HepG2 (cell line): ENCODE data around the gene ZNF618. TPM values are rescaled to one million over a fixed set of nuclear protein-coding genes. Genes with fewer than 3 reads are reported as not detected.
A peak's percentile ranks its signal among the peaks of the same experiment; 100 is the strongest.

ENCODE experiments used
- ATF7-NPFF ChIP-seq: sonication (generic); formaldehyde crosslinking; IDR thresholded peaks from 2 replicates; pipeline ENCODE4 v1.8.1; 2023; ENCODE audit warnings: mild to moderate bottlenecking, low read depth, missing genetic modification reagents, moderate library complexity
- ERF ChIP-seq: IDR thresholded peaks from 2 replicates; pipeline ENCODE4 v1.6.1; 2018; ENCODE audit warnings: missing biosample characterization, missing genetic modification reagents
- GPN1 ChIP-seq: sonication (generic); formaldehyde crosslinking; IDR thresholded peaks from 2 replicates; pipeline ENCODE4 v1.5.1; 2020; ENCODE audit warnings: missing genetic modification reagents, borderline replicate concordance
- HNRNPL ChIP-seq: fragments of 200-400 bp; formaldehyde crosslinking; IDR thresholded peaks from 2 replicates; pipeline ENCODE4 v1.6.1; 2017; ENCODE audit warnings: mild to moderate bottlenecking, low read depth, low read length
- KDM4B ChIP-seq: sonication (generic); formaldehyde crosslinking; IDR thresholded peaks from 2 replicates; pipeline ENCODE4 v1.4.0; 2020; ENCODE audit warnings: missing genetic modification reagents
- PHF5A ChIP-seq: IDR thresholded peaks from one replicate; pipeline ENCODE4 v1.6.1; 2018; ENCODE audit warnings: low read depth, missing genetic modification reagents; ENCODE audit not compliant: unreplicated experiment
- YY1 ChIP-seq: IDR thresholded peaks from 2 replicates; pipeline ENCODE4 v1.6.1; 2011; ENCODE audit warnings: low read length, low read depth, moderate library complexity, mild to moderate bottlenecking; ENCODE audit not compliant: insufficient read depth, insufficient replicate concordance
- ZFAT ChIP-seq: sonication (generic); formaldehyde crosslinking; conservative IDR thresholded peaks from 2 replicates; pipeline ENCODE4 v1.8.1; 2023; ENCODE audit warnings: missing genetic modification reagents, inconsistent platforms
- ZMAT3 ChIP-seq: sonication (generic); formaldehyde crosslinking; conservative IDR thresholded peaks from 2 replicates; pipeline ENCODE4 v1.7.0; 2021; ENCODE audit warnings: missing genetic modification reagents
- ZNF101 ChIP-seq: sonication (generic); formaldehyde crosslinking; IDR thresholded peaks from 2 replicates; pipeline ENCODE4 v1.4.0; 2020; ENCODE audit warnings: mild to moderate bottlenecking, low read depth, missing genetic modification reagents, borderline replicate concordance
- ZNF205 ChIP-seq: IDR thresholded peaks from 2 replicates; pipeline ENCODE4 v1.6.1; 2018; ENCODE audit warnings: missing biosample characterization, missing genetic modification reagents
- ZNF326 ChIP-seq: sonication (generic); formaldehyde crosslinking; IDR thresholded peaks from 2 replicates; pipeline ENCODE4 v1.4.0; 2020; ENCODE audit warnings: missing genetic modification reagents, borderline replicate concordance
- polyA plus RNA-seq, 8 experiments: library from polyadenylated mRNA; depleted of rRNA in 3 of 8; stranded (reverse) in 7 of 8; unstranded in 1 of 8; fragments of >200 nt; fragmentation: Illumina TruSeq in 4 of 8; extraction: Trizol in 4 of 8; gene quantifications; 2 replicates each; pipeline versions ENCODE4 v1.2.1 to v1.2.3, GENCODE V29; 2011 to 2016; ENCODE audit warnings: low read depth in 4 of 8, missing spikeins in 1 of 8, mixed read lengths in 1 of 8; ENCODE audit not compliant: insufficient read depth in 1 of 8
- total RNA-seq, 5 experiments: library from RNA; depleted of rRNA; stranded (reverse); fragments of >200 nt; fragmentation: Illumina TruSeq; extraction: Trizol; gene quantifications; 2 replicates each; pipeline ENCODE4 v1.2.3, GENCODE V29; 2016; ENCODE audit warnings: low read depth in 1 of 5
- TF ChIP-seq, protein P1 (sequence below): sonication (generic); formaldehyde crosslinking; IDR thresholded peaks from 2 replicates; pipeline ENCODE4 v1.4.0; 2020; ENCODE audit warnings: mild to moderate bottlenecking, missing genetic modification reagents
- TF ChIP-seq, protein P2 (sequence below): sonication (generic); formaldehyde crosslinking; IDR thresholded peaks from 2 replicates; pipeline ENCODE4 v1.5.0; 2020; ENCODE audit warnings: mild to moderate bottlenecking, missing genetic modification reagents
- TF ChIP-seq, protein P3 (sequence below): sonication (generic); formaldehyde crosslinking; IDR thresholded peaks from 2 replicates; pipeline ENCODE4 v1.4.0; 2020; ENCODE audit warnings: missing genetic modification reagents; ENCODE audit errors: not compliant biosample characterization
- TF ChIP-seq, protein P4 (sequence below): sonication (generic); formaldehyde crosslinking; IDR thresholded peaks from 2 replicates; pipeline ENCODE4 v1.4.0; 2020; ENCODE audit warnings: low read depth, mild to moderate bottlenecking, missing genetic modification reagents
- TF ChIP-seq, protein P5 (sequence below): IDR thresholded peaks from 2 replicates; pipeline ENCODE4 v1.6.1; 2016; ENCODE audit warnings: low read depth, missing genetic modification reagents, missing compliant biosample characterization

Gene ZNF618
- total and polyA plus RNA-seq, 2 of the 13 experiments (the other 11 are each of a cell fraction or from before 2014, with no cell fraction given), result 0.07 TPM

DNA sequence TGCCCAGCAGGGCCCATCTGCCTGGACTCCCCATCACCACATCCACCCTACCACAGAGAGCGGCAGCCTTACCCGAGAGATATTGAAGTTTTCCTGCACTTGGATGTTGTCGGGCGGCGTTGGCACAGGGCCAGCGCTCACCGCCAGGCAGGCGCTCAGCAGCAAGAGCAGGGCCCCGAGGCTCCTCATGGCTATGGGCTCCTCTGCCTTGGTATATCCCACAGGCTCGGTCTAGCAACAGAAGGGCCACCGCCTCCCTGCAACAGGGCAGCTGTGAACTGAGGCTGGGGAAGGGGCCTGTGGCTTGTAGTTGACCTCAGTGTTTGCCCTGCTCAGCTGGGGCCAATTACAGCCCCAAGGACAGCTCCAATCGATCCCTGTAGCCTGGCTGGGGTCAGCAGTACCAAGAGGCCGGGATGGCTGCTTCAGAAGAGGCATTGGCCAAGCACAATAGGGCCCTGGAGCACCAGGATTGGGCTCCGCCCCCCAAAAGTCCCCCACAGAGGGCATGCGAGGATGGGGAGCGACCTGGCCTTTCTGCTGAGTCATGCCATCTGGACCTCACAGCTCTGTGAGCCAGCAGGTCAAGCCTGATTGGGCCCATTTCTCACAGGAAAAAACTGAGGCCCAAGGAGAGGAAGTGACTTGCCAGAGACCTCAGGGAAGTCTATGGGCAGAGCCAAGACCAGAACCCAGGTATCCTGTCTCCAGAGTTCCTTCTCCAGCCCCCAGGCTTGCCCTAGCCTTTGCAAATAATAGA, 202.1 kb downstream of the ZNF618 start, which contains the start of gene AMBP (continued):
- TF ChIP-seq, protein P1, sequence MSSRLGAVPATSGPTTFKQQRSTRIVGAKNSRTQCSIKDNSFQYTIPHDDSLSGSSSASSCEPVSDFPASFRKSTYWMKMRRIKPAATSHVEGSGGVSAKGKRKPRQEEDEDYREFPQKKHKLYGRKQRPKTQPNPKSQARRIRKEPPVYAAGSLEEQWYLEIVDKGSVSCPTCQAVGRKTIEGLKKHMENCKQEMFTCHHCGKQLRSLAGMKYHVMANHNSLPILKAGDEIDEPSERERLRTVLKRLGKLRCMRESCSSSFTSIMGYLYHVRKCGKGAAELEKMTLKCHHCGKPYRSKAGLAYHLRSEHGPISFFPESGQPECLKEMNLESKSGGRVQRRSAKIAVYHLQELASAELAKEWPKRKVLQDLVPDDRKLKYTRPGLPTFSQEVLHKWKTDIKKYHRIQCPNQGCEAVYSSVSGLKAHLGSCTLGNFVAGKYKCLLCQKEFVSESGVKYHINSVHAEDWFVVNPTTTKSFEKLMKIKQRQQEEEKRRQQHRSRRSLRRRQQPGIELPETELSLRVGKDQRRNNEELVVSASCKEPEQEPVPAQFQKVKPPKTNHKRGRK (CRISPR knock-in tag), result 0 out of 2 replicates have a peak, but pooled peaks have one; percentile 56
- TF ChIP-seq ZFAT (CRISPR knock-in tag), result no peak
- peak; percentile 94 for TF ChIP-seq ZNF205 (CRISPR knock-in tag)
- peak; percentile 94 for TF ChIP-seq ERF (CRISPR knock-in tag)
- no peak for TF ChIP-seq ZMAT3 (CRISPR knock-in tag)
- peak; percentile 92 for TF ChIP-seq PHF5A (CRISPR knock-in tag)
- TF ChIP-seq, protein P2, sequence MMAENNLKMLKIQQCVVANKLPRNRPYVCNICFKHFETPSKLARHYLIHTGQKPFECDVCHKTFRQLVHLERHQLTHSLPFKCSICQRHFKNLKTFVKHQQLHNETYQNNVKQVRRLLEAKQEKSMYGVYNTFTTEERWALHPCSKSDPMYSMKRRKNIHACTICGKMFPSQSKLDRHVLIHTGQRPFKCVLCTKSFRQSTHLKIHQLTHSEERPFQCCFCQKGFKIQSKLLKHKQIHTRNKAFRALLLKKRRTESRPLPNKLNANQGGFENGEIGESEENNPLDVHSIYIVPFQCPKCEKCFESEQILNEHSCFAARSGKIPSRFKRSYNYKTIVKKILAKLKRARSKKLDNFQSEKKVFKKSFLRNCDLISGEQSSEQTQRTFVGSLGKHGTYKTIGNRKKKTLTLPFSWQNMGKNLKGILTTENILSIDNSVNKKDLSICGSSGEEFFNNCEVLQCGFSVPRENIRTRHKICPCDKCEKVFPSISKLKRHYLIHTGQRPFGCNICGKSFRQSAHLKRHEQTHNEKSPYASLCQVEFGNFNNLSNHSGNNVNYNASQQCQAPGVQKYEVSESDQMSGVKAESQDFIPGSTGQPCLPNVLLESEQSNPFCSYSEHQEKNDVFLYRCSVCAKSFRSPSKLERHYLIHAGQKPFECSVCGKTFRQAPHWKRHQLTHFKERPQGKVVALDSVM (CRISPR knock-in tag), result peak; percentile 64; the same call in 1 of the 2 replicates
- peak; percentile 90; the same call in 1 of the 2 replicates for TF ChIP-seq KDM4B (CRISPR knock-in tag)
- TF ChIP-seq YY1, result peak; percentile 83
- TF ChIP-seq, protein P3, sequence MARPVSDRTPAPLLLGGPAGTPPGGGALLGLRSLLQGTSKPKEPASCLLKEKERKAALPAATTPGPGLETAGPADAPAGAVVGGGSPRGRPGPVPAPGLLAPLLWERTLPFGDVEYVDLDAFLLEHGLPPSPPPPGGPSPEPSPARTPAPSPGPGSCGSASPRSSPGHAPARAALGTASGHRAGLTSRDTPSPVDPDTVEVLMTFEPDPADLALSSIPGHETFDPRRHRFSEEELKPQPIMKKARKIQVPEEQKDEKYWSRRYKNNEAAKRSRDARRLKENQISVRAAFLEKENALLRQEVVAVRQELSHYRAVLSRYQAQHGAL (CRISPR knock-in tag), result no peak
- peak; percentile 82; the same call in 1 of the 2 replicates for TF ChIP-seq ZNF101 (CRISPR knock-in tag)
- peak; percentile 88 for TF ChIP-seq HNRNPL
- TF ChIP-seq, protein P4, sequence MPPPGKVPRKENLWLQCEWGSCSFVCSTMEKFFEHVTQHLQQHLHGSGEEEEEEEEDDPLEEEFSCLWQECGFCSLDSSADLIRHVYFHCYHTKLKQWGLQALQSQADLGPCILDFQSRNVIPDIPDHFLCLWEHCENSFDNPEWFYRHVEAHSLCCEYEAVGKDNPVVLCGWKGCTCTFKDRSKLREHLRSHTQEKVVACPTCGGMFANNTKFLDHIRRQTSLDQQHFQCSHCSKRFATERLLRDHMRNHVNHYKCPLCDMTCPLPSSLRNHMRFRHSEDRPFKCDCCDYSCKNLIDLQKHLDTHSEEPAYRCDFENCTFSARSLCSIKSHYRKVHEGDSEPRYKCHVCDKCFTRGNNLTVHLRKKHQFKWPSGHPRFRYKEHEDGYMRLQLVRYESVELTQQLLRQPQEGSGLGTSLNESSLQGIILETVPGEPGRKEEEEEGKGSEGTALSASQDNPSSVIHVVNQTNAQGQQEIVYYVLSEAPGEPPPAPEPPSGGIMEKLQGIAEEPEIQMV (CRISPR knock-in tag), result peak; percentile 55; the same call in 1 of the 2 replicates
- TF ChIP-seq ATF7-NPFF (CRISPR knock-in tag), result peak; percentile 75
- TF ChIP-seq, protein P5, sequence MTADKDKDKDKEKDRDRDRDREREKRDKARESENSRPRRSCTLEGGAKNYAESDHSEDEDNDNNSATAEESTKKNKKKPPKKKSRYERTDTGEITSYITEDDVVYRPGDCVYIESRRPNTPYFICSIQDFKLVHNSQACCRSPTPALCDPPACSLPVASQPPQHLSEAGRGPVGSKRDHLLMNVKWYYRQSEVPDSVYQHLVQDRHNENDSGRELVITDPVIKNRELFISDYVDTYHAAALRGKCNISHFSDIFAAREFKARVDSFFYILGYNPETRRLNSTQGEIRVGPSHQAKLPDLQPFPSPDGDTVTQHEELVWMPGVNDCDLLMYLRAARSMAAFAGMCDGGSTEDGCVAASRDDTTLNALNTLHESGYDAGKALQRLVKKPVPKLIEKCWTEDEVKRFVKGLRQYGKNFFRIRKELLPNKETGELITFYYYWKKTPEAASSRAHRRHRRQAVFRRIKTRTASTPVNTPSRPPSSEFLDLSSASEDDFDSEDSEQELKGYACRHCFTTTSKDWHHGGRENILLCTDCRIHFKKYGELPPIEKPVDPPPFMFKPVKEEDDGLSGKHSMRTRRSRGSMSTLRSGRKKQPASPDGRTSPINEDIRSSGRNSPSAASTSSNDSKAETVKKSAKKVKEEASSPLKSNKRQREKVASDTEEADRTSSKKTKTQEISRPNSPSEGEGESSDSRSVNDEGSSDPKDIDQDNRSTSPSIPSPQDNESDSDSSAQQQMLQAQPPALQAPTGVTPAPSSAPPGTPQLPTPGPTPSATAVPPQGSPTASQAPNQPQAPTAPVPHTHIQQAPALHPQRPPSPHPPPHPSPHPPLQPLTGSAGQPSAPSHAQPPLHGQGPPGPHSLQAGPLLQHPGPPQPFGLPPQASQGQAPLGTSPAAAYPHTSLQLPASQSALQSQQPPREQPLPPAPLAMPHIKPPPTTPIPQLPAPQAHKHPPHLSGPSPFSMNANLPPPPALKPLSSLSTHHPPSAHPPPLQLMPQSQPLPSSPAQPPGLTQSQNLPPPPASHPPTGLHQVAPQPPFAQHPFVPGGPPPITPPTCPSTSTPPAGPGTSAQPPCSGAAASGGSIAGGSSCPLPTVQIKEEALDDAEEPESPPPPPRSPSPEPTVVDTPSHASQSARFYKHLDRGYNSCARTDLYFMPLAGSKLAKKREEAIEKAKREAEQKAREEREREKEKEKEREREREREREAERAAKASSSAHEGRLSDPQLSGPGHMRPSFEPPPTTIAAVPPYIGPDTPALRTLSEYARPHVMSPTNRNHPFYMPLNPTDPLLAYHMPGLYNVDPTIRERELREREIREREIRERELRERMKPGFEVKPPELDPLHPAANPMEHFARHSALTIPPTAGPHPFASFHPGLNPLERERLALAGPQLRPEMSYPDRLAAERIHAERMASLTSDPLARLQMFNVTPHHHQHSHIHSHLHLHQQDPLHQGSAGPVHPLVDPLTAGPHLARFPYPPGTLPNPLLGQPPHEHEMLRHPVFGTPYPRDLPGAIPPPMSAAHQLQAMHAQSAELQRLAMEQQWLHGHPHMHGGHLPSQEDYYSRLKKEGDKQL (CRISPR knock-in tag), result peak; percentile 92
- TF ChIP-seq GPN1 (CRISPR knock-in tag), result no peak
- TF ChIP-seq ZNF326, result no peak
